Measurements from ENCODE around the gene PCBP3.
"Not testable (repeated sequence)": the region's sequence is repeated elsewhere in the genome, so short reads cannot be mapped to it uniquely, and the experiment has no call there.

DNA sequence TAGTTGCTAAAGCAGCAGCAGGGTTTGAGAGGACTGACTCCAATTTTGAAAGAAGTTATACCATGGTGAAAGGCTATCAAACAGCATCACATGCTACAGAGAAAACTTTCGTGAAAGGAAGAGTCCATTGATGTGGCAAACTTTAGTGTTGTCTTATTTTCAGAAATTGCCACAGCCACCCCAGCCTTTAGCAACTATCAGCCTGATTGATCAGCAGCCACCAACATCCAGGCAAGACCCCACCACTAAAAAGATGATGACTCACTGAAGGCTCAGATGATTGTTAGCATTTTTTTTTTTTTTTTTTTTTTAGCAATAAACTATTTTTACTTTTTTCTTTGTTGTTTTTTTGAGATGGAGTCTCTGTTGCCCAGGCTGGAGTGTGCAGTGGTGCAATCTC, 35.3 kb downstream of the PCBP3 start:
- TF ChIP-seq, protein P1, sequence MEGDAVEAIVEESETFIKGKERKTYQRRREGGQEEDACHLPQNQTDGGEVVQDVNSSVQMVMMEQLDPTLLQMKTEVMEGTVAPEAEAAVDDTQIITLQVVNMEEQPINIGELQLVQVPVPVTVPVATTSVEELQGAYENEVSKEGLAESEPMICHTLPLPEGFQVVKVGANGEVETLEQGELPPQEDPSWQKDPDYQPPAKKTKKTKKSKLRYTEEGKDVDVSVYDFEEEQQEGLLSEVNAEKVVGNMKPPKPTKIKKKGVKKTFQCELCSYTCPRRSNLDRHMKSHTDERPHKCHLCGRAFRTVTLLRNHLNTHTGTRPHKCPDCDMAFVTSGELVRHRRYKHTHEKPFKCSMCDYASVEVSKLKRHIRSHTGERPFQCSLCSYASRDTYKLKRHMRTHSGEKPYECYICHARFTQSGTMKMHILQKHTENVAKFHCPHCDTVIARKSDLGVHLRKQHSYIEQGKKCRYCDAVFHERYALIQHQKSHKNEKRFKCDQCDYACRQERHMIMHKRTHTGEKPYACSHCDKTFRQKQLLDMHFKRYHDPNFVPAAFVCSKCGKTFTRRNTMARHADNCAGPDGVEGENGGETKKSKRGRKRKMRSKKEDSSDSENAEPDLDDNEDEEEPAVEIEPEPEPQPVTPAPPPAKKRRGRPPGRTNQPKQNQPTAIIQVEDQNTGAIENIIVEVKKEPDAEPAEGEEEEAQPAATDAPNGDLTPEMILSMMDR (IDR thresholded peaks at IDR 0.05): not testable (repeated sequence)
- not testable (repeated sequence) for TF ChIP-seq POLR2A (IDR thresholded peaks at IDR 0.05)
